GM18511 (cell line): ENCODE measurements around the gene GPC6.
A peak's percentile ranks its signal among the peaks of the same experiment; 100 is the strongest.

Experiments
- ATAC-seq: cut with Tn5 transposase; IDR thresholded peaks from one replicate; pipeline ENCODE4 v1.9.1; 2021; ENCODE audit warnings: mild to moderate bottlenecking, moderate library complexity; ENCODE audit not compliant: unreplicated experiment

Gene GPC6

GRCh38 chr13:94353167-94353710 is 1126.6 kb downstream of the GPC6 start:
- no peak for ATAC-seq

- no peak for ATAC-seq
These were observed 1133.3 kb downstream of the GPC6 start for GRCh38 chr13:94359875-94360274.

GRCh38 chr13:94362411-94362909 is 1135.9 kb downstream of the GPC6 start:
- peak; percentile 99 for ATAC-seq

GRCh38 chr13:94366677-94367076 is 1140.1 kb downstream of the GPC6 start:
- ATAC-seq = no peak

- ATAC-seq = no peak
These were observed 1143.4 kb downstream of the GPC6 start for GRCh38 chr13:94369972-94370436.

- no peak for ATAC-seq
These were observed 1145.2 kb downstream of the GPC6 start for GRCh38 chr13:94371855-94372254.

GRCh38 chr13:94382517-94382916 is 1155.9 kb downstream of the GPC6 start:
- ATAC-seq = no peak

GRCh38 chr13:94382960-94383359 is 1156.4 kb downstream of the GPC6 start:
- ATAC-seq = no peak

GRCh38 chr13:94384231-94384905 is 1157.8 kb downstream of the GPC6 start:
- no peak for ATAC-seq

GRCh38 chr13:94387047-94387446 is 1160.4 kb downstream of the GPC6 start:
- ATAC-seq = no peak

- ATAC-seq = no peak
These were observed 1163.2 kb downstream of the GPC6 start for GRCh38 chr13:94389604-94390351.

GRCh38 chr13:94390881-94391280 is 1164.3 kb downstream of the GPC6 start:
- no peak for ATAC-seq

GRCh38 chr13:94394723-94395122 is 1168.1 kb downstream of the GPC6 start:
- ATAC-seq = no peak

GRCh38 chr13:94395860-94396259 is 1169.3 kb downstream of the GPC6 start:
- ATAC-seq = peak; percentile 48

GRCh38 chr13:94399812-94400211 is 1173.2 kb downstream of the GPC6 start:
- ATAC-seq = no peak

- ATAC-seq = no peak
These were observed 1174.3 kb downstream of the GPC6 start for GRCh38 chr13:94400874-94401273.

- ATAC-seq = no peak
These were observed 1181.9 kb downstream of the GPC6 start for GRCh38 chr13:94408314-94409036.

GRCh38 chr13:94411747-94412146 is 1185.1 kb downstream of the GPC6 start:
- no peak for ATAC-seq

GRCh38 chr13:94412870-94413597 is 1186.4 kb downstream of the GPC6 start:
- no peak for ATAC-seq

GRCh38 chr13:94413598-94413944 is 1187.0 kb downstream of the GPC6 start:
- no peak for ATAC-seq

GRCh38 chr13:94414141-94414540 is 1187.5 kb downstream of the GPC6 start:
- no peak for ATAC-seq
